ENCODE data around the gene FMNL3.
A peak's percentile ranks its signal among the peaks of the same experiment; 100 is the strongest.

The FMNL3 gene

DNA sequence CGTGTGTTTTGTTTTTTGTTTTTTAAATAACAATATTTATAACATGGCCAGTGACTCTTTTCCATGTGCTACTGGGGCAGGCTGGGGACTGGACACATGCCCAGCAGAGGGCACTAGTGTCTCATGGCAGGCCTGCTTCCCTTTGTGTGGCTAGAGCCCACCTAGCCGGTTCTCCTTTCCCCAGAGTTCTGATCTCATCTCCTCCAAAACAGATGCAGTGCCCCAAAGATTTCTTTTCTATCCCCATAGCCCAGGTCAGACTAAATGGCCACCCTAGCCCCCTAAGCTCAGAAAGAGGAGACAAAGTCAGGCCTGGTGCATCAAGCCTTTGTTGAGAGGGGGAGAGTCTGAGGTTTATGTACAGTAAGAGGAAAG, 62.6 kb downstream of the FMNL3 start:
- peak; percentile 87 for DNase-seq (ENCODE audit: low read depth)
- peak; percentile 98 for TF ChIP-seq CTCF (conservative IDR thresholded peaks at IDR 0.05; ENCODE audit: low read depth, low read length)
- H3K4me3 ChIP-seq (ENCODE audit: low read depth, low read length): no peak overlapping the region

GRCh38 chr12:49643961-49644619, 63.1 kb downstream of the FMNL3 start:
- H3K4me3 ChIP-seq (ENCODE audit: low read depth, low read length): no peak overlapping the region
- TF ChIP-seq CTCF (conservative IDR thresholded peaks at IDR 0.05; ENCODE audit: low read depth, low read length): no peak
- no peak for DNase-seq (ENCODE audit: low read depth)

GRCh38 chr12:49643135-49643534, 64.1 kb downstream of the FMNL3 start:
- H3K4me3 ChIP-seq (ENCODE audit: low read depth, low read length): no peak overlapping the region
- DNase-seq (ENCODE audit: low read depth): no peak
- TF ChIP-seq CTCF (conservative IDR thresholded peaks at IDR 0.05; ENCODE audit: low read depth, low read length): no peak

DNA sequence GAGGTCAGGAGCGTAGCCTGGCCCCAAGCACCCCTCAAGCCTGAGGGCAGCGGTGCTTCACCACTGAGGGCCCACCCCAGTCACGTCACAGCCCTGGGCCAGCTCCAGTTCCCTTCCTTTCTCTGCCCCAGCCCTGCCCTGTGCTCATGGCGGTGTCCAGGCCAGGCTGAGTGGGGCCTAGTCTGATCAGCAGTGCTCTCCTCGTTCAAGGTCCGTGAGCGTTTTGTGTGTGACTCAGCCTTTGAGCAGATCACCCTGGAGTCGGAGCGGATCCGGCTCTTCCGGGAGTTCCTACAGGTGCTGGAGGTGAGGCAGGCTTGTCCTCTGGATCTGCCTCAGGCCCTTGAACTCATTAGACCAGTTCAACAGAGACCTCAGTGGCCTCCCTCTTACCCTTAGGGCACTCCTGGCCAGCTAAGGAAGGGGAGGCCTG, 64.8 kb downstream of the FMNL3 start:
- no peak for TF ChIP-seq CTCF (conservative IDR thresholded peaks at IDR 0.05; ENCODE audit: low read depth, low read length)
- H3K4me3 ChIP-seq (ENCODE audit: low read depth, low read length): no peak overlapping the region
- no peak for DNase-seq (ENCODE audit: low read depth)

DNA sequence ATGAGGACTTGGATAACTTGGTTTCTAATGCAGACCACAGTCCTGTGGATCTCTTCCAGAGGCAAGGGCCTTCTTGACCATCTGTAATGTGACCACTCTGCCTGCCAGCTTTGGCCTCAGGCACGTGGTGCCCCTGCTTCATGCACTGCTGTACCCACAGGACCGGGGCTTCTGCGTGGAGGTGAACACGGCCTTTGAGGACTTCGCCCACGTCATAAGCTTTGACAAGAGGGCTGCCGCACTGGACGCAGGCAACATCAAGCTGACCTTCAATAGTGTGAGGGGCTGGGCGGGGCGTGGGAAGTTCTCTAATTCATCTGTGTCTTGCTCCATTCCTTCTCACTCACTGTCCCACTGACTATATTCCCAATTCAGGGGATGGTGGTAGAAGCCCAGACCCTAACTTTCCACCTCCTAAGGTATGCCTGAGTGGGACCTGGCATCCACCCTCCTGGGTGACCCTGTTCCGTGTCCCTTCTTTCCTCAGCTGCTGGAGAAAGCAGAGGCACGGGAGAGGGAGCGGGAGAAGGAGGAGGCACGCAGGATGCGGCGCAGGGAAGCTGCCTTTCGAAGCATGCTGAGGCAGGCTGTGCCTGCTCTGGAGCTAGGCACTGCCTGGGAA, 65.3 kb downstream of the FMNL3 start:
- DNase-seq (ENCODE audit: low read depth): no peak
- no peak overlapping the region for H3K4me3 ChIP-seq (ENCODE audit: low read depth, low read length)
- no peak for TF ChIP-seq CTCF (conservative IDR thresholded peaks at IDR 0.05; ENCODE audit: low read depth, low read length)

- peak; percentile 89 for TF ChIP-seq CTCF (conservative IDR thresholded peaks at IDR 0.05; ENCODE audit: low read depth, low read length)
Observed at GRCh38 chr12:49636979-49637755, 70.0 kb downstream of the FMNL3 start.

More at GRCh38 chr12:49636979-49637755, 70.0 kb downstream of the FMNL3 start:
- peak; percentile 87 for DNase-seq (ENCODE audit: low read depth)
- H3K4me3 ChIP-seq (ENCODE audit: low read depth, low read length): peak overlapping the region; percentile 12
